K562 (cell line): Measurements from ENCODE around the gene EIF2AK2. TPM values are rescaled to one million over a fixed set of nuclear protein-coding genes. Genes with fewer than 3 reads are reported as not detected.

ENCODE experiments used
- ATAC-seq: fragments of 200-7000 bp; cut with Tn5 transposase; 3 replicates; pipeline ENCODE4 v1.9.1; 2020; ENCODE audit warnings: moderate library complexity
- BruUV-seq: library from RNA; stranded (reverse); fragments of 400-500 nt; replicated peaks from 2 replicates; lab custom pipeline; 2021; lab: Mats Ljungman, UMichigan
- CTCF ChIA-PET: fragments of 300-600 bp; formaldehyde crosslinking; extraction: SDS; loops from one replicate; lab custom pipeline; 2021; ENCODE audit warnings: low intra/inter-chr PET ratio; lab: Yijun Ruan, JAX
- POLR2A ChIA-PET: fragments of 300-600, 350-650 bp; sonication (Branson Sonifier 250); formaldehyde crosslinking; extraction: SDS; loops from one replicate; lab custom pipeline; 2021; ENCODE audit warnings: antibody characterized with exemption, inconsistent platforms; lab: Yijun Ruan, JAX
- DNase-seq, 4 experiments: peaks; one replicate each; pipeline versions ENCODE4 v3.0.0 to v3.0.0-alpha.2; 2011 to 2018; ENCODE audit warnings: low spot score in 3 of 4, mixed read lengths in 3 of 4; ENCODE audit errors: extremely low read depth in 1 of 4
- FAIRE-seq: peaks from 2 replicates; lab custom pipeline; 2011; peaks lifted over from hg19 to GRCh38; lab: Jason Lieb, UNC
- H2AFZ ChIP-seq: 2 replicates; pipeline ENCODE4 v1.6.0; 2011; ENCODE audit warnings: low read depth, low read length, control low read depth, inconsistent platforms
- H3K27ac ChIP-seq: fragments of 200-600 bp; 3 replicates; pipeline ENCODE4 v1.8.0; 2011; ENCODE audit warnings: low read depth, mild to moderate bottlenecking, control low read depth, inconsistent platforms, low read length, moderate library complexity, mixed read lengths; ENCODE audit errors: extremely low read depth
- H3K27me3 ChIP-seq, 2 experiments: fragments of 300-600 bp in 1 of 2; 2 replicates in 1 of 2; 3 replicates in 1 of 2; pipeline versions ENCODE4 v1.6.0 to v1.8.0; 2011; ENCODE audit warnings: inconsistent platforms in 2 of 2, low read length in 2 of 2, mild to moderate bottlenecking in 1 of 2, mixed read lengths in 1 of 2, moderate library complexity in 1 of 2; ENCODE audit not compliant: control insufficient read depth in 2 of 2, insufficient read depth in 2 of 2
- H3K36me3 ChIP-seq: fragments of 300-600 bp; 3 replicates; pipeline ENCODE4 v1.8.0; 2011; ENCODE audit warnings: mild to moderate bottlenecking, low read length, inconsistent platforms; ENCODE audit not compliant: control insufficient read depth, insufficient read depth
- H3K4me1 ChIP-seq, 2 experiments: fragments of 200-600 bp in 1 of 2; replicated peaks in 1 of 2; 2 replicates in 1 of 2; 3 replicates in 1 of 2; pipeline versions ENCODE4 v1.5.1 to v1.8.0; 2011; ENCODE audit warnings: inconsistent platforms in 2 of 2, low read length in 2 of 2, mild to moderate bottlenecking in 1 of 2, mixed read lengths in 1 of 2, moderate library complexity in 1 of 2; ENCODE audit not compliant: control insufficient read depth in 2 of 2, insufficient read depth in 2 of 2
- H3K4me2 ChIP-seq: 2 replicates; pipeline ENCODE4 v1.6.1; 2011; ENCODE audit warnings: low read length, control low read depth, inconsistent platforms, mixed read lengths; ENCODE audit not compliant: insufficient read depth
- H3K4me3 ChIP-seq: fragments of 200-600 bp; sonication (generic), shearing (Covaris generic); 2 replicates; pipeline ENCODE4 v1.5.1; 2016; ENCODE audit warnings: control low read depth, inconsistent platforms
- H3K79me2 ChIP-seq: fragments of 200-600 bp; 3 replicates; pipeline ENCODE4 v1.8.0; 2011; ENCODE audit warnings: low read length, inconsistent platforms; ENCODE audit not compliant: control insufficient read depth, insufficient read depth
- H3K9ac ChIP-seq, 2 experiments: 2 replicates each; pipeline versions ENCODE4 v1.6.0 to v1.6.1; 2011; ENCODE audit warnings: low read depth in 2 of 2, low read length in 2 of 2, control low read depth in 1 of 2, inconsistent platforms in 1 of 2, mild to moderate bottlenecking in 1 of 2, mixed read lengths in 1 of 2; ENCODE audit not compliant: insufficient read depth in 1 of 2
- H3K9me1 ChIP-seq: one replicate; pipeline ENCODE4 v1.6.0; 2011; ENCODE audit warnings: inconsistent platforms, mild to moderate bottlenecking, low read length, moderate library complexity; ENCODE audit not compliant: control insufficient read depth, insufficient read depth
- H3K9me3 ChIP-seq: replicated peaks from 2 replicates; pipeline ENCODE4 v1.5.1; 2011; ENCODE audit warnings: low read depth, low read length, inconsistent platforms; ENCODE audit not compliant: control insufficient read depth, insufficient read depth
- H4K20me1 ChIP-seq: replicated peaks from 2 replicates; pipeline ENCODE4 v1.6.1; 2011; ENCODE audit warnings: low read length, inconsistent platforms, mixed read lengths; ENCODE audit not compliant: control insufficient read depth, insufficient read depth
- CSDE1 ChIP-seq, 2 experiments: fragments of 450-650 bp; IDR thresholded peaks; 2 replicates each; pipeline ENCODE4 v1.6.1; 2016; ENCODE audit warnings: mild to moderate bottlenecking in 1 of 2
- GABPA ChIP-seq: fragments of 200-800 bp; sonication (Bioruptor generic); conservative IDR thresholded peaks from 2 replicates; pipeline ENCODE4 v1.6.1; 2016; ENCODE audit warnings: low read depth, missing genetic modification characterization, missing compliant biosample characterization
- NCOA2 ChIP-seq, 2 experiments: fragments of 450-650 bp; IDR thresholded peaks; 2 replicates each; pipeline ENCODE4 v1.6.1; 2018; ENCODE audit warnings: mild to moderate bottlenecking in 2 of 2, moderate library complexity in 1 of 2; ENCODE audit not compliant: partially characterized antibody in 2 of 2
- POLR3G ChIP-seq: IDR thresholded peaks from 2 replicates; pipeline ENCODE4 v1.6.1; 2011; ENCODE audit not compliant: insufficient read length, insufficient replicate concordance; ENCODE audit errors: extremely low read depth
- SUPT5H ChIP-seq: fragments of 450-650 bp; IDR thresholded peaks from 2 replicates; pipeline ENCODE4 v1.6.1; 2016
- ZNF780A ChIP-seq: fragments of 250-450 bp; sonication (Bioruptor Pico); IDR thresholded peaks from 2 replicates; pipeline ENCODE4 v1.5.0; 2021; ENCODE audit warnings: mild to moderate bottlenecking
- WGBS: fragments of 100-300 bp; shearing (Covaris generic); methylation state at CpG from one replicate; pipeline ENCODE4 v1.1.6; 2016; ENCODE audit warnings: low coverage, mixed read lengths; ENCODE audit not compliant: insufficient coverage; ENCODE audit errors: missing lambda C conversion rate; 5-methylcytosine and 5-hydroxymethylcytosine counted together
- in situ Hi-C: fragments of 300-500 bp; cut with MboI; formaldehyde crosslinking; loops from 4 replicates; pipeline ENCODE4 v1.15.0; 2018; ENCODE audit warnings: inconsistent platforms, mixed read lengths
- intact Hi-C: fragments of 100-400 bp; cut with micrococcal nuclease; formaldehyde crosslinking; loops from 2 replicates; pipeline ENCODE4 v1.14.2; 2022
- polyA plus RNA-seq, 8 experiments: library from polyadenylated mRNA; depleted of rRNA in 4 of 8; stranded (reverse) in 5 of 8; unstranded in 3 of 8; fragments of >200 nt; fragmentation: Nextera tagmentation in 2 of 8; fragmentation: Illumina TruSeq in 1 of 8; extraction: Ambion mirVana in 2 of 8; extraction: Trizol in 1 of 8; gene quantifications; 2 replicates each; pipeline versions ENCODE4 v1.2.1 to v1.2.3, GENCODE V29; 2011 to 2014; ENCODE audit warnings: inconsistent platforms in 1 of 8, missing spikeins in 1 of 8
- total RNA-seq, 7 experiments: library from RNA; depleted of rRNA in 6 of 7; stranded (reverse); fragments of >200 nt in 6 of 7; fragmentation: Illumina TruSeq in 2 of 7; extraction: Trizol in 2 of 7; gene quantifications; 2 replicates each; pipeline versions ENCODE4 v1.2.1 to v1.2.3, GENCODE V29; 2011 to 2021; ENCODE audit warnings: low replicate concordance in 1 of 7

Gene EIF2AK2
- total and polyA plus RNA-seq, 9 of the 15 experiments (the other 6 are each of a cell fraction or from before 2014, with no cell fraction given): 3.8 to 19.5 (median 13.3) TPM

DNA sequence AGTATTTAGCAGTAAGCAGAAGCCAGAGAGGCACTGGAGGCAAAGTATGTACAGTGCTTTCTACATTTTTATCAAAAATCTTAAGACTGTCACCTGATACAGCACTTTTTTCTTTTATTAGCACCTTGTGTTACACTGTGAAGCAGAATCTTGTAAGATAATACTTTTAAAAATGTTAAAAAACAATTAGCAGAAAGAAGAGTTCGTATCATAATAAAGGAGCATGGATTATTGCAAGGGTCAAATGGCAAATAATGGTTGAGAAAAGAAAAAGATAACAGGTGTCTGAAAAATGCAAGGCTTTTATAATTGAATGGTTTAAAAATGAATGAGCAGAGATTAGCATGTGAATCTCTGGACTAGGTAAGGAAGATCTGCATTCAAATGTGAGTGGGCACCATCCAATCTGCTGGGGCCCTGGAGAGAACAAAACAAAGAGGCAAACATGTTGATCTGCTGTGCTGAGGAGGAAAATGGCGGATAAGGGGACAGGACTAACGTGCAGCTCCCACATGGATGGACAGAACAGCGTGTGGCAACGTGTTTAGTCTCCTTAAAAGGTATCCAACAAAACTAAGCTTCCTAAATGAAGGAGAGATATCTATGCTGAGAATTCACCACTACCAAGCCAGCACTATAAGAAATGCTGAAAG lies 49.0 kb upstream of the EIF2AK2 start:
- ChIA-PET CTCF (no interaction called here), POLR2A (no interaction called here)
- 95% methylated on average over 5 of the region's 5 CpGs for WGBS
- H3K27ac ChIP-seq: no peak overlapping the region
- no peaks in the 10 kb centered on the region for H3K4me1 ChIP-seq
- no peak overlapping the region for H2AFZ ChIP-seq
- in situ Hi-C loops (no loop called here), intact Hi-C loops (no loop called here)
- H3K36me3 ChIP-seq: peaks cover 98% of the 10 kb centered on the region
- no peaks in the 10 kb centered on the region for H3K27me3 ChIP-seq
- no peak overlapping the region for H3K4me2 ChIP-seq
- H3K9me1 ChIP-seq: no peaks in the 10 kb centered on the region
- no peak overlapping the region for H3K4me3 ChIP-seq
- ATAC-seq (no peak), FAIRE-seq (no peak), DNase-seq (no peak)
- no peaks in the 10 kb centered on the region for H4K20me1 ChIP-seq
- TF ChIP-seq NCOA2 (IDR thresholded peaks at IDR 0.05; ENCODE audit: partially characterized antibody in 2 of 2): no peak
- no peak for TF ChIP-seq POLR3G
- no peak for TF ChIP-seq GABPA
- no peak for TF ChIP-seq ZNF780A (CRISPR knock-in tag)
- 0 out of 2 replicates have a peak, but pooled peaks have one; percentile 6 for TF ChIP-seq SUPT5H
- TF ChIP-seq CSDE1 (IDR thresholded peaks at IDR 0.05): no peak
- no TSS peak for BruUV-seq
- H3K9me3 ChIP-seq: peaks cover 27% of the 10 kb centered on the region
- peaks cover 66% of the 10 kb centered on the region for H3K79me2 ChIP-seq
- H3K9ac ChIP-seq: no peak overlapping the region
